HL-60 (cell line): ENCODE results near the gene TBL1X.

ENCODE experiments used
- DNase-seq, 2 experiments: peaks; one replicate each; pipeline ENCODE4 v3.0.0-alpha.2; 2010 to 2020; ENCODE audit warnings: low read depth in 1 of 2, low spot score in 1 of 2
- H3K27ac ChIP-seq: fragments of 250-450 bp; sonication (Bioruptor Pico); replicated peaks from 2 replicates; pipeline ENCODE4 v1.5.1; 2020; ENCODE audit warnings: mild to moderate bottlenecking, moderate library complexity
- H3K27me3 ChIP-seq: fragments of 250-450 bp; sonication (Bioruptor Pico); 2 replicates; pipeline ENCODE4 v1.5.1; 2021; ENCODE audit warnings: mild to moderate bottlenecking, moderate library complexity; ENCODE audit not compliant: insufficient read depth, poor library complexity, severe bottlenecking
- H3K4me3 ChIP-seq: replicated peaks from 2 replicates; pipeline ENCODE4 v1.5.1; 2011; ENCODE audit warnings: mild to moderate bottlenecking, control low read depth, low read length; ENCODE audit not compliant: insufficient read depth
- CTCF ChIP-seq: IDR thresholded peaks from one replicate; pipeline ENCODE4 v1.5.1; 2011; ENCODE audit warnings: low read length, control low read depth, inconsistent platforms; ENCODE audit not compliant: insufficient read depth
- GABPA ChIP-seq: IDR thresholded peaks from 2 replicates; pipeline ENCODE4 v1.6.1; 2012; ENCODE audit warnings: low read depth
- POLR2AphosphoS5 ChIP-seq: IDR thresholded peaks from 2 replicates; pipeline ENCODE4 v1.6.1; 2012; ENCODE audit warnings: low read depth
- REST ChIP-seq: IDR thresholded peaks from 2 replicates; pipeline ENCODE4 v1.6.1; 2012; ENCODE audit warnings: low read depth; ENCODE audit not compliant: insufficient replicate concordance
- SPI1 ChIP-seq: IDR thresholded peaks from 2 replicates; pipeline ENCODE4 v1.6.1; 2012; ENCODE audit warnings: low read depth, mild to moderate bottlenecking, borderline replicate concordance

The TBL1X gene

GRCh38 chrX:9654929-9655328 lies 190.1 kb downstream of the TBL1X start:
- H3K4me3 ChIP-seq = no peak overlapping the region
- no peaks in the 10 kb centered on the region for H3K27me3 ChIP-seq
- no peak for DNase-seq
- TF ChIP-seq GABPA = no peak
- no peak for TF ChIP-seq CTCF
- no peak overlapping the region for H3K27ac ChIP-seq

- no peak for DNase-seq
- no peak overlapping the region for H3K27ac ChIP-seq
These were observed 191.4 kb downstream of the TBL1X start for GRCh38 chrX:9656277-9656676.

GRCh38 chrX:9656871-9657270 lies 192.0 kb downstream of the TBL1X start:
- no peak for DNase-seq
- no peak overlapping the region for H3K4me3 ChIP-seq
- no peaks in the 10 kb centered on the region for H3K27me3 ChIP-seq
- H3K27ac ChIP-seq = no peak overlapping the region
- no peak for TF ChIP-seq REST
- TF ChIP-seq SPI1 = no peak
- no peak for TF ChIP-seq GABPA
- TF ChIP-seq POLR2AphosphoS5 = no peak
- TF ChIP-seq CTCF = no peak

More at GRCh38 chrX:9656277-9656676, 191.4 kb downstream of the TBL1X start:
- TF ChIP-seq POLR2AphosphoS5 (no peak), REST (no peak), GABPA (no peak), SPI1 (no peak), CTCF (no peak)
- Histone ChIP-seq H3K4me3 (no peak overlapping the region), H3K27me3 (no peaks in the 10 kb centered on the region)

- no peak for DNase-seq
- TF ChIP-seq GABPA (no peak), SPI1 (no peak), REST (no peak), CTCF (no peak), POLR2AphosphoS5 (no peak)
- no peak overlapping the region for H3K4me3 ChIP-seq
- H3K27me3 ChIP-seq = no peaks in the 10 kb centered on the region
- no peak overlapping the region for H3K27ac ChIP-seq
These were observed 192.9 kb downstream of the TBL1X start for GRCh38 chrX:9657590-9658256.
